Epithelial cell of esophagus (primary cell): ENCODE results near the gene INHA.

Source experiments
- DNase-seq: peaks from one replicate; pipeline ENCODE4 v3.0.0; 2010; ENCODE audit warnings: low read depth
- H3K4me3 ChIP-seq: 2 replicates; pipeline ENCODE4 v1.5.1; 2011; ENCODE audit warnings: mild to moderate bottlenecking, low read length, control low read depth
- TF ChIP-seq, protein P1 (sequence below): IDR thresholded peaks from 2 replicates; pipeline ENCODE4 v1.5.1; 2011; ENCODE audit warnings: low read depth, mild to moderate bottlenecking, low read length, control low read depth, inconsistent platforms; ENCODE audit not compliant: insufficient read depth; ENCODE audit errors: missing control alignments

Gene INHA, protein sequence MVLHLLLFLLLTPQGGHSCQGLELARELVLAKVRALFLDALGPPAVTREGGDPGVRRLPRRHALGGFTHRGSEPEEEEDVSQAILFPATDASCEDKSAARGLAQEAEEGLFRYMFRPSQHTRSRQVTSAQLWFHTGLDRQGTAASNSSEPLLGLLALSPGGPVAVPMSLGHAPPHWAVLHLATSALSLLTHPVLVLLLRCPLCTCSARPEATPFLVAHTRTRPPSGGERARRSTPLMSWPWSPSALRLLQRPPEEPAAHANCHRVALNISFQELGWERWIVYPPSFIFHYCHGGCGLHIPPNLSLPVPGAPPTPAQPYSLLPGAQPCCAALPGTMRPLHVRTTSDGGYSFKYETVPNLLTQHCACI

DNA sequence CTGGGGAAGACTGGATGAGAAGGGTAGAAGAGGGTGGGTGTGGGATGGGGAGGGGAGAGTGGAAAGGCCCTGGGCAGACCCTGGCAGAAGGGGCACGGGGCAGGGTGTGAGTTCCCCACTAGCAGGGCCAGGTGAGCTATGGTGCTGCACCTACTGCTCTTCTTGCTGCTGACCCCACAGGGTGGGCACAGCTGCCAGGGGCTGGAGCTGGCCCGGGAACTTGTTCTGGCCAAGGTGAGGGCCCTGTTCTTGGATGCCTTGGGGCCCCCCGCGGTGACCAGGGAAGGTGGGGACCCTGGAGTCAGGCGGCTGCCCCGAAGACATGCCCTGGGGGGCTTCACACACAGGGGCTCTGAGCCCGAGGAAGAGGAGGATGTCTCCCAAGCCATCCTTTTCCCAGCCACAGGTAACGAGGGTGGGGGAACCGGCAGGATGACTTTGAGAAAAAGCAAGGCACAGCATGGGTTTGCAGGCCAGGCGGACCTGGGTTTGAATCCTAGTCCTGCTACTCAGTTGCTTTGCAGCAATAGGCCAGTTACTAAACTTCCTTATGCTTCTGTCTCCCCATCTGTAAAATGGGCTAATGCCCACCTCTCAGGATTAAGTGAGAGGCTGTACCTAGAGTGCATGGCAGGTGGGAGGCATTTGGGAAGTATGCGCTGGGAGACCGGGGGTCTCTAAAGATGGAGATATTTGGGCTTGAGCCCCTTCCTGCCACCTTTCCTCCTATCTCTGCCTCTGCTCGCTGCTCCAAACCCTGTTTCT is at the start of gene INHA:
INHA (plus strand) TSS at position 74 of the 765 bp plus-strand sequence; CDS start at position 139, 65 bp downstream.
- DNase-seq: no peak
- TF ChIP-seq, protein P1, sequence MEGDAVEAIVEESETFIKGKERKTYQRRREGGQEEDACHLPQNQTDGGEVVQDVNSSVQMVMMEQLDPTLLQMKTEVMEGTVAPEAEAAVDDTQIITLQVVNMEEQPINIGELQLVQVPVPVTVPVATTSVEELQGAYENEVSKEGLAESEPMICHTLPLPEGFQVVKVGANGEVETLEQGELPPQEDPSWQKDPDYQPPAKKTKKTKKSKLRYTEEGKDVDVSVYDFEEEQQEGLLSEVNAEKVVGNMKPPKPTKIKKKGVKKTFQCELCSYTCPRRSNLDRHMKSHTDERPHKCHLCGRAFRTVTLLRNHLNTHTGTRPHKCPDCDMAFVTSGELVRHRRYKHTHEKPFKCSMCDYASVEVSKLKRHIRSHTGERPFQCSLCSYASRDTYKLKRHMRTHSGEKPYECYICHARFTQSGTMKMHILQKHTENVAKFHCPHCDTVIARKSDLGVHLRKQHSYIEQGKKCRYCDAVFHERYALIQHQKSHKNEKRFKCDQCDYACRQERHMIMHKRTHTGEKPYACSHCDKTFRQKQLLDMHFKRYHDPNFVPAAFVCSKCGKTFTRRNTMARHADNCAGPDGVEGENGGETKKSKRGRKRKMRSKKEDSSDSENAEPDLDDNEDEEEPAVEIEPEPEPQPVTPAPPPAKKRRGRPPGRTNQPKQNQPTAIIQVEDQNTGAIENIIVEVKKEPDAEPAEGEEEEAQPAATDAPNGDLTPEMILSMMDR: no peak
- peak within 1 kb of the TSS; percentile 50 for H3K4me3 ChIP-seq

DNA sequence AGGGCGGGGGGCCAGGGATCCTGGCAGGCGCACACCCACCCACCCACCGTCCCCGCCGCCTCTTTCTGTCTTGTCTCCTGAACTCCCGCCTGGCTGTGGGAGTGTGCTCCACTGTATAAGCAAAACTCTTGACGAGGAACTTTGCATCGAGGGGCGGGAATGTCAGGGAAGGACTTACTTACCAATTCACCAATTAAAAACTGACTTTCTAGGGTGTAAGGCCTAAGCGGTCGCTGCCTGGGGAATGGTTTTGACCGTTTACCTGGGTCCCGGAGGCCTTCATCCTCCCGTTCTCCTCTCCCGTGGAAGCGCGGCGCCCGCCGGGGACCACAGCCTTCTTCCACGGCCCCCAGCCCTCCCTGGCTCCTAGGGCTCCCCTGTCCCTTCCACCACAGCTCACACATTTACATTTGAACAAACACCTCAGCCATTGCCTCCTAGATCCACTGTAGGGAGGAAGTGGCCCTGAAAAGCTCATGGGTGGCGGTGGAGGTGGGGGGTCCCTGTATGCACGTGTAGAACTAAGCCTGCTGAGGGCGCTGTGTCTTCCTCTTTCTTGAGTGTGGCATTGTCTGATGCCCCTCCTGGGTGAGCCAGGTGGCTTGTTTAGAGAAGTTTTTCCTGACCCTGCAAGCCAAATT is 49.0 kb upstream of the INHA start:
- DNase-seq: no peak
- TF ChIP-seq, protein P1: no peak
- no peak overlapping the region for H3K4me3 ChIP-seq

- no peak overlapping the region for H3K4me3 ChIP-seq
- TF ChIP-seq, protein P1: no peak
- no peak for DNase-seq
These were observed 47.3 kb upstream of the INHA start for GRCh38 chr2:219524817-219525216.

GRCh38 chr2:219525533-219526232 is 46.4 kb upstream of the INHA start:
- TF ChIP-seq, protein P1: no peak
- DNase-seq: no peak
- no peak overlapping the region for H3K4me3 ChIP-seq

DNA sequence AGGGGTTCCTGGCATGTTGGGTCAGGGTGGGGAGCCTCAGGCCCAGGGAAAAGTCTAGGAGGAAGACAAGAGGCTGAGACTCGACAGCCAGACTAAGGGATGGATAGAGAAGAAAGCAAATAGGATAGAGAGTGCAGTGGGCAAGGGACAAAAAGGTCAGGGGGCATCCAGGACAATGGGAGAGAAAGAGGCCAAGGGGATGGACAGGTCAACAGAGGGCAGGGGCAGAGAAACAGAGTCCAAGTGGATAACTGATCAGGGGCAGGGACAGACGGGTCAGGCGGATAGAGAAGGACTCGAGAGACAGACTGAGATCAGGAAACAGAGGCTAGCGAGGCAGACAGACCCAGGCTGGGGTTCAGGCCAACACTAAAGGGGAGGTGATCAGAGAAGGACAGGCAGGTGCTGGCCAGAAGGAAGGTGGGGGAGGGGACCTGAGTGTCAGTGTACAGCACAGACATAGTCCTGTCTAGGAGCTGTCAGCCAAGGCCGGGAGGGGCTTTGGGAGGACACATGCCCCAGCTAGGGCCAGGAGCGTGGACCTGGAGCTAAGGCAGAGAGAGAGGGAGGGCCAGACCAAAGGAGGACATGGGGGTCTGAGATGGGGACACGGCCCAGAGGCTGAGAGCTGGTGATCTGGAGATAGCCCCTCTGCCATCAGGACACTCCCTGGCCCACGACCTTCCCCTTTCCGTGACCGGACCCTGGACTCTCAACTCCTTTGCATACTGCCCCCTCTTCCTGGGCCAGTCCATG is 45.6 kb upstream of the INHA start:
- H3K4me3 ChIP-seq: no peak overlapping the region
- TF ChIP-seq, protein P1: no peak
- DNase-seq: no peak

DNA sequence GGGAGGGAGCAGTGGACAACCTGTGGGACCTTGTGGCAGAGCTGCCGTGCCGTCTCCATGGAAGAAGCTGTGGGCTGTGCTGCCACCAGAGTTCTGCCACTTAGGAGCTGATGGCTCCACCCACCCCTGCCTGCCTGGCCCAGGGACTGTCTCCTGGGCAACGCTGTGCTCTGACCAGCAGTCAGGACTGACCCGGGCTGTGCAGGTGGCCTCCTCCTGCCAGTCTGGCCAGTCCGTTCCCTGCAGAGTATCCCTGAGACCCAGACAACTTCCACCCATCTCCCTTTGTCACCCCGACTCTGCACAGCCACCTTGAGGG is 45.1 kb upstream of the INHA start:
- no peak for DNase-seq
- no peak overlapping the region for H3K4me3 ChIP-seq
- TF ChIP-seq, protein P1: no peak
